CD4-positive, alpha-beta T cell treated with Interleukin-6 at 100 ng/mL for 8 hours (primary cell): Measurements from ENCODE around the gene CD79B.
A peak's percentile ranks its signal among the peaks of the same experiment; 100 is the strongest.

ENCODE experiments used
- DNase-seq: peaks from one replicate; pipeline ENCODE4 v3.0.0-alpha.2; 2020; ENCODE audit warnings: mixed read lengths, low spot score

CD79B gene

GRCh38 chr17:63950940-63951907 is 19.1 kb upstream of the CD79B start:
- DNase-seq, result peak; percentile 36

- no peak for DNase-seq
Observed at GRCh38 chr17:63949576-63950250, 17.6 kb upstream of the CD79B start.

- DNase-seq, result no peak
Observed at GRCh38 chr17:63948521-63948920, 16.4 kb upstream of the CD79B start.

- DNase-seq, result no peak
Observed at GRCh38 chr17:63947711-63948330, 15.7 kb upstream of the CD79B start.

- peak; percentile 48 for DNase-seq
Observed at GRCh38 chr17:63946440-63947363, 14.6 kb upstream of the CD79B start.

GRCh38 chr17:63945784-63946439 is 13.8 kb upstream of the CD79B start:
- DNase-seq, result no peak

DNA sequence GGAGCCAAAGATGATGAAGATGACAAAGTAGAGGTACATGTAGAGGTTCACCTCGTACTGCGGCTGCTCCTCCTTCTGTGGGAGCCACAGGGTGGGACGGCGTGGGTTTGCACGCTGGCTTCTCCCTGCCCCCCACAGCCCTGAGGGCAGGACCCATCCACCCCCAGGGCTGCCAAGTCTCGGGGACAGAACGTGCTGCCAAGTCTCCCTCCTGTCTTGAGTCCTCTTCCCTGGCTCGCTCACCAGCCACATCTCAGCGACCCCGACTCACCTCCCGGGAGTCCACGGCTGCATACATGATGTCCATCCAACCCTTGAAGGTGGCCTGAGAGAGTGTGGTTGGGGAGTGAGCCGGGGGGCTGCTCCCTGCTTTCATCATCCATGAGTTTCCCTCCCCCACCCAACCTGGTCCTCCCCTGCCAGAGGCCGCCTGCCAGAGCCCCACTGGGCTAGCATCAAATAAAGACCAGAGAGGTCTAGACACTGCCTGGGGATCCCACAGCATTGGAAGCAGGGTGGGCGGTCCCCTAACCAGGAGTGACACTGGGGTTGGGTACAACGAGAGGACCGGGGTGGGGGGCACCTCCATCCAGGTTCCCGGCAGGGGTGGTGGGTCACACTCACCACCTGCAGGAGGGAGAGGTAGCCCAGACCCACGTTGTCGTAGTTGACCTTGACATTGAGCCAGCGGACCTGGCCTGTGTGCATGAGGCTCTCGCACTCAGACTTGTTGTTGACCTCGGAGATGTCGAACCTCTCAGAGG is 12.8 kb upstream of the CD79B start:
- DNase-seq, result no peak

DNA sequence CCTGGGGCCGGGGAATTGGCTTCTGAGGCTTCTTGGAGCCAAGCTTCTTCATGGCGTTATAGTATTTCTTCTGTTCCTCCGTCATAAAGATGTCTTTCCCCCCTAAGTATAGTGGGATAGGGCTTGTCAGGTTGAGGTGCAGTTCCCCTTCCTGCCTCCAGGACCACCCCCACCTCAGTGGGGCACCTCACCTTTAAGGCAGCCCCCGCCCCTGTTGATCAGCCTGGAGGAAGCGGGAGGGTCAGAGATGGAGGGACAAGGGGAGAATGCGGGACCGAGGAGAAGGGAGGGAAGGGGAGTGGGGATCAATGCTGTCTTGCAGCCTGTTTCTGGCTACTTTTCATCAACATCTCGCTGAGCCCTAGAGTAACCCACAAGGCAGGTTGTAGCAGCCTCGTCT is 11.6 kb upstream of the CD79B start:
- DNase-seq, result no peak

GRCh38 chr17:63942309-63942985 is 10.3 kb upstream of the CD79B start:
- no peak for DNase-seq

- no peak for DNase-seq
Observed at GRCh38 chr17:63941751-63942150, 9.6 kb upstream of the CD79B start.

DNA sequence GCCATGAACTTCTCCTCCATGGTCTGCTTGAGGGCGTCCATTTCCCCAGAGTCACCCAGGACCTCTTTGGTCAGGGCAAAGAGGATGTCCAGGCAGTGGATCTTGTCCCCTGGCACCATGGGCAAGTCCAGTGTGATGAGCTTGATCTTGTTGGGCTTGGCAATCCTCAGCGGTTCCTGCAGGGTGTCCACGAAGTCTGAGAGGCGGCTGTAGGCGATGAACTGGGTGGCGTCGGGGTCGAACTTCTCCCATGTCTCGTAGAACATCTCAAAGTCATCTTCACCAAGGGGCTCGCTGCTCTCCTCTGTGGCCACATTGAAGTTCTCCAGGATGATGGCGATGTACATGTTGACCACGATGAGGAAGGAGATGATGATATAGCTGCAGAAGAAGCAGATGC is 9.0 kb upstream of the CD79B start:
- no peak for DNase-seq

- DNase-seq, result no peak
Observed at GRCh38 chr17:63940584-63940983, 8.5 kb upstream of the CD79B start.

DNA sequence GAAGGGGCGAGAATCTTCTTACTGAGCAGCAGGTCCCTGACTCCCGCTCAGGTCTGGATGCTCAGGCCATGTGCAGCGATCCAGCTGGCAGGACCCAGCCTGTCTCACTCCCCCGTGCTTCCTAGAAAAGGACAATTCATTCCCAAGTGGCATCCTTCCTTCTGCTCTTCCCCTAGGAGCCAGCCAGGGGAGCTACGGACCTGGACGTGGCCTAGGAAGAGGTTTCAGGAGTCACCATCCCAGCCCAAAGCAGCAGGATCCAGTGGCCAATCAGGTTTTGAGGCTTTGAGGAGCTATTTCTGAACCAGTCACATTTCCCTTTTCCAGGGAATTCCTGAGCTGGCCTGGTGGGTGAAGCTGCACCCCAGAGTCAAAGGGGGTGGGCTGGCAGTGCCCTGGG is 7.8 kb upstream of the CD79B start:
- no peak for DNase-seq

- DNase-seq, result no peak
Observed at GRCh38 chr17:63939401-63939800, 7.3 kb upstream of the CD79B start.

DNA sequence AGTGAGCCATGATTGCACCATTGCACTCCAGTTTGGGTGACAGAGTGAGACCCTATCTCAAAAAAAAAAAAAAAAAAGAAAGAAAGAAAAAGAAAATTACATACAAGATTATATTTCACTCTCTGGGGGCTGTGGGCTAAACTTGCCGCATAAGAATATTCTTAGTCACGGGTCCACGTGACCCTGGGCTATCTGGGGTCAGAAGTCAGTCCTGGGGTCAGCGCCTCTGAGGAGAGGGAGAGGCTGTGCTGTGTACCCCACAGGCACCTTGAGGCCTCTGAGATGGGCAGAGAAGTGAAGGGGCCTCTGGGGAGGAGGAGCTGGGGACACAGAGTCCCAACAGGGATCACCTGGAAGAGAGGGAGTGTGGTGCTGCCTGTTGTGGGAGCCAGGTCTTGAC is 5.8 kb upstream of the CD79B start:
- DNase-seq, result no peak

GRCh38 chr17:63937319-63937718 is 5.2 kb upstream of the CD79B start:
- DNase-seq, result no peak

DNA sequence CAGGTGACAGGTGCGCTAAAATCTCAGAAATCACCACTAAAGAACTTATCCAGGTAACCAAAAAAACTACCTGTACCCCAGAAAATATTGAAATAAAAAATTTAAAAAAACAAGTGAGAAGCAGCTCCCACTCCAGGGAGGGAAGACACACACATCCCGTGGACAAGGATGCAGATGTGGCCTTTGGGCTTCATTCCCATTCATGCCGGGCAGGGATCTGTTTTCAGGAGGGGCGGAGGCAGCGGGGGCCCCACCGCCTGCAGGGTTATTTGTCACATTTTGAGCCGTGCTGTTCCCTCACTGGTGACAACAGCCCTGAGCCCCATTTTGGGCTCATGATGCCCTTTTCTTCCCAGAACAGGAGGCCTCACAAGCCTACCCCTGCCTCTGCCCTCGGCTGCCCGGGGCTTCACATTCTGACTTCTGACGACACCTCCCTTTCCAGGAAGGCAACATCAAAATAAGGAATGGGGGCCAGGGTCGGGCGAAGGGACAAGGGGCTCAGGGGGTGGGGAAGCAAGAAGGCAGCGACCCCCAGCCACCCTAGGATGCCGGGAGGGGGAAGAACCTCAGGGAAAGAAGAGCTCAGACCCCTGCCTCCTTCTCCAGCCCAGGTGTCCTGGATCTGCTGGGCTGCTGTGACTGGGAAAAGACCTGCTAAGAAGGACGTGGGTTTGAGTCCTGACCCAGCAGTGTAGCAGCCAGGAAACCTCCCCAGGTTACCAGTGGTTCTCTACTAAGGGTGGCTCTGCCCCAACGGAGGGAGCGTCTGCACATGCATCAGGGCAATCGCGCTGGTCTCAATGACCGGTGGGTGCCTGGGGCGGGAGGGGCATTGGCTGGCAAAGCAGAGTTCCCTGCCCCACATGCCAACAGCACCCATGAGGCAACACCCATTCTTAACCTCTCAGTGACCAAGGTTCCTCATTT is 2.3 kb upstream of the CD79B start:
- no peak for DNase-seq

DNA sequence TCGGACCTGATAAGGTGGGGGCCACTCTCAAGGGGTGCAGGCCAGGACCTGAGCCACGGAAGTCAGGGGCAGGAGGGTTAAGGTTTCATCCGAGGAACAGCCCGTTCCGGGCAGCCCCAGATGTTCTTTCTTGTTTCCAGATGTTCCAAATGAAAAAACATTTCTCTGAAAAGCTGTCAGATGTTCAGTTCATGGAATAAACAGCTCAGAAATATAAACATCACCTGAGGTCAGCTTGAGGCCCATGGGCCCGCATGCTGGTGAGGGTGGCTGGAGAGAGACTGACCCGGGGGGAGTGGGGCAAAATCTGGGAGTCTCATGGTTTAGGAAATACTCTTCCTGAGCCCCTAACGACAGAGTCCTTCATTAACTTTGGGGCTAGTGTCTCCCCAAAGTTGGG is 1.5 kb upstream of the CD79B start:
- no peak for DNase-seq

DNA sequence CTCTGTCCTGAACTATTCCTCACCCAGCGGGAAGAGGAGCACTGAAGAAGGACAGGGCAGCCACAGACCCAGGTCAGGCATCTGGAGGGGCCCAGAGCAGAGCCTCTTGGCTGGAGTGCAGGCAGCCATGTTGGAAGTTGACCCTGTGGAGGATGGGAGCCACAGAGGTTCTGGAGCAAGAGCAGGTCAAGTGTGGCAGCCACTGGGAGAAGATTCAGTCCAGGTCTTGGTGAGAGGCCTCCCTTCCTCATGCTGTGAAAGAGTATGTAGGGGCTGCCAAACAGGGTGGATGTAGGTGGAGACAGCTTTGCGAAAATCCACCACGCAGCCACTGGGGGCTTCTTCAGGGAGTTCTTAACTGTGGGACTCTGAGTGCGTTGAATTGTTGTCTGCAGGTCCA is 590 bp upstream of the CD79B start:
- DNase-seq, result no peak
